HEK293 (cell line): Measurements from ENCODE around the gene SFT2D1.

Experiments used
- CTCF ChIA-PET: fragments of 350-600 bp; formaldehyde crosslinking; extraction: SDS; loops from one replicate; lab custom pipeline; 2021; ENCODE audit warnings: antibody characterized with exemption; lab: Yijun Ruan, JAX
- POLR2A ChIA-PET: fragments of 300-600 bp; formaldehyde crosslinking; extraction: SDS; loops from one replicate; lab custom pipeline; 2020; ENCODE audit warnings: antibody characterized with exemption, inconsistent platforms; lab: Yijun Ruan, JAX
- H3K27ac ChIP-seq: fragments of 200-500 bp; sonication (Bioruptor generic); 2 replicates; pipeline ENCODE4 v1.5.1; 2014; ENCODE audit warnings: low read depth, low read length, control low read depth, inconsistent platforms; ENCODE audit errors: extremely low read depth
- H3K36me3 ChIP-seq, 2 experiments: fragments of 200-500 bp in 1 of 2; sonication (Bioruptor generic) in 1 of 2; 1 replicate in 1 of 2; 2 replicates in 1 of 2; pipeline ENCODE4 v1.5.1; 2014 to 2017; ENCODE audit warnings: inconsistent platforms in 2 of 2, low read length in 2 of 2; ENCODE audit not compliant: control insufficient read depth in 2 of 2, insufficient read depth in 1 of 2
- H3K4me1 ChIP-seq: fragments of 200-500 bp; sonication (Bioruptor generic); 2 replicates; pipeline ENCODE4 v1.5.1; 2014; ENCODE audit warnings: mild to moderate bottlenecking, low read length, inconsistent platforms; ENCODE audit not compliant: control insufficient read depth, insufficient read depth
- H3K4me3 ChIP-seq: 2 replicates; pipeline ENCODE4 v1.5.1; 2011; ENCODE audit warnings: low read depth, mild to moderate bottlenecking, control low read depth, low read length, moderate library complexity
- H3K9me3 ChIP-seq: fragments of 200-500 bp; sonication (Bioruptor generic); 2 replicates; pipeline ENCODE4 v1.5.1; 2014; ENCODE audit warnings: low read depth, low read length, inconsistent platforms; ENCODE audit not compliant: control insufficient read depth, insufficient read depth
- GLI4 ChIP-seq: fragments of 450-650 bp; formaldehyde crosslinking; IDR thresholded peaks from 2 replicates; pipeline ENCODE4 v1.5.1; 2016; ENCODE audit warnings: missing biosample characterization, missing genetic modification characterization
- HOXD13 ChIP-seq: sonication (generic); formaldehyde crosslinking; IDR thresholded peaks from 2 replicates; pipeline ENCODE4 v1.8.0; 2022; ENCODE audit warnings: missing genetic modification reagents, borderline replicate concordance
- MYNN ChIP-seq: fragments of 450-650 bp; formaldehyde crosslinking; IDR thresholded peaks from 2 replicates; pipeline ENCODE4 v1.5.1; 2016; ENCODE audit warnings: missing biosample characterization, missing genetic modification characterization, borderline replicate concordance
- PATZ1 ChIP-seq: fragments of 450-650 bp; formaldehyde crosslinking; IDR thresholded peaks from 2 replicates; pipeline ENCODE4 v1.5.1; 2016; ENCODE audit warnings: missing biosample characterization, missing genetic modification characterization
- PRDM4 ChIP-seq: fragments of 450-650 bp; formaldehyde crosslinking; IDR thresholded peaks from 2 replicates; pipeline ENCODE4 v1.5.1; 2017; ENCODE audit warnings: missing biosample characterization, missing genetic modification characterization
- REST ChIP-seq: fragments of 450-650 bp; formaldehyde crosslinking; IDR thresholded peaks from 2 replicates; pipeline ENCODE4 v1.5.1; 2016; ENCODE audit warnings: missing biosample characterization, missing genetic modification characterization
- SCRT2 ChIP-seq: fragments of 450-650 bp; formaldehyde crosslinking; IDR thresholded peaks from 2 replicates; pipeline ENCODE4 v1.5.1; 2016; ENCODE audit warnings: missing biosample characterization, missing genetic modification characterization
- YY2 ChIP-seq: fragments of 450-650 bp; formaldehyde crosslinking; IDR thresholded peaks from 2 replicates; pipeline ENCODE4 v1.5.1; 2016; ENCODE audit warnings: missing biosample characterization, missing genetic modification characterization
- ZBTB1 ChIP-seq: fragments of 450-650 bp; formaldehyde crosslinking; IDR thresholded peaks from 2 replicates; pipeline ENCODE4 v1.5.1; 2016; ENCODE audit warnings: missing biosample characterization, missing genetic modification characterization
- ZBTB6 ChIP-seq: fragments of 450-650 bp; formaldehyde crosslinking; IDR thresholded peaks from 2 replicates; pipeline ENCODE4 v1.5.1; 2017; ENCODE audit warnings: missing biosample characterization, missing genetic modification characterization
- ZFHX2 ChIP-seq: fragments of 450-650 bp; formaldehyde crosslinking; conservative IDR thresholded peaks from 2 replicates; pipeline ENCODE4 v1.5.1; 2016; ENCODE audit warnings: missing biosample characterization, missing genetic modification characterization
- ZNF138 ChIP-seq: fragments of 450-650 bp; formaldehyde crosslinking; IDR thresholded peaks from 2 replicates; pipeline ENCODE4 v1.5.1; 2016; ENCODE audit warnings: missing biosample characterization, missing genetic modification characterization, borderline replicate concordance
- ZNF146 ChIP-seq: fragments of 450-650 bp; formaldehyde crosslinking; IDR thresholded peaks from 2 replicates; pipeline ENCODE4 v1.5.1; 2016; ENCODE audit warnings: missing biosample characterization, missing genetic modification characterization
- ZNF18 ChIP-seq: fragments of 450-650 bp; formaldehyde crosslinking; IDR thresholded peaks from 2 replicates; pipeline ENCODE4 v1.5.1; 2016; ENCODE audit warnings: missing biosample characterization, missing genetic modification characterization
- ZNF26 ChIP-seq: fragments of 450-650 bp; formaldehyde crosslinking; IDR thresholded peaks from 2 replicates; pipeline ENCODE4 v1.5.1; 2016; ENCODE audit warnings: missing biosample characterization, missing genetic modification characterization
- ZNF366 ChIP-seq: fragments of 450-650 bp; formaldehyde crosslinking; conservative IDR thresholded peaks from 2 replicates; pipeline ENCODE4 v1.5.1; 2016; ENCODE audit warnings: missing biosample characterization, missing genetic modification characterization
- ZNF549 ChIP-seq: fragments of 450-650 bp; IDR thresholded peaks from 2 replicates; pipeline ENCODE4 v1.5.1; 2018; ENCODE audit warnings: missing biosample characterization, missing genetic modification characterization, mild to moderate bottlenecking, inconsistent platforms, moderate library complexity
- ZNF623 ChIP-seq: fragments of 450-650 bp; formaldehyde crosslinking; IDR thresholded peaks from 2 replicates; pipeline ENCODE4 v1.5.1; 2016; ENCODE audit warnings: missing biosample characterization, missing genetic modification characterization

Gene SFT2D1

GRCh38 chr6:166354965-166355364 lies 12.6 kb upstream of the SFT2D1 start:
- ChIA-PET CTCF (interaction anchor here (0.5 to 2.0 kb wide), 4 partner anchors 27 to 77 kb away, joined by 3 to 8 read pairs (median 4); no protein-coding TSS in a partner anchor), POLR2A (no interaction called here)
- no peaks in the 10 kb centered on the region for H3K9me3 ChIP-seq
- no peaks in the 10 kb centered on the region for H3K36me3 ChIP-seq
- no peak for TF ChIP-seq REST (tag by site-specific recombination)
- TF ChIP-seq ZNF146 (tag by site-specific recombination), result no peak
- no peak for TF ChIP-seq ZNF366 (tag by site-specific recombination)
- no peak for TF ChIP-seq HOXD13 (CRISPR knock-in tag)
- no peak for TF ChIP-seq ZNF18
- TF ChIP-seq ZNF549 (tag by site-specific recombination), result no peak
- no peak for TF ChIP-seq ZFHX2
- no peak for TF ChIP-seq SCRT2
- no peak for TF ChIP-seq ZNF26 (tag by site-specific recombination)
- TF ChIP-seq PATZ1 (tag by site-specific recombination), result no peak
- TF ChIP-seq ZNF623, result no peak
- no peak for TF ChIP-seq ZBTB6 (tag by site-specific recombination)
- no peak for TF ChIP-seq ZNF138
- TF ChIP-seq MYNN (tag by site-specific recombination), result no peak
- no peak for TF ChIP-seq YY2
- no peak for TF ChIP-seq ZBTB1 (tag by site-specific recombination)
- TF ChIP-seq PRDM4 (tag by site-specific recombination), result no peak
- no peak for TF ChIP-seq GLI4 (tag by site-specific recombination)
- H3K4me1 ChIP-seq, result no peaks in the 10 kb centered on the region
- H3K4me3 ChIP-seq, result no peak overlapping the region
- H3K27ac ChIP-seq, result no peak overlapping the region
